Stimulated activated CD8-positive, alpha-beta memory T cell treated with anti-CD3 and anti-CD28 coated beads, Interleukin-7, amount 100 ng/mL, for 1 hour (primary cell): ENCODE results near the gene PSMD6.

Experiments
- DNase-seq, 2 donors: peaks; one replicate each; pipeline ENCODE4 v3.0.0-alpha.2; 2020; ENCODE audit warnings: low read depth in 2 of 2

The PSMD6 gene

GRCh38 chr3:64046592-64046991 is 23.3 kb upstream of the PSMD6 start:
- no peak for DNase-seq

GRCh38 chr3:64042952-64043351 is 19.7 kb upstream of the PSMD6 start:
- DNase-seq: no peak

DNA sequence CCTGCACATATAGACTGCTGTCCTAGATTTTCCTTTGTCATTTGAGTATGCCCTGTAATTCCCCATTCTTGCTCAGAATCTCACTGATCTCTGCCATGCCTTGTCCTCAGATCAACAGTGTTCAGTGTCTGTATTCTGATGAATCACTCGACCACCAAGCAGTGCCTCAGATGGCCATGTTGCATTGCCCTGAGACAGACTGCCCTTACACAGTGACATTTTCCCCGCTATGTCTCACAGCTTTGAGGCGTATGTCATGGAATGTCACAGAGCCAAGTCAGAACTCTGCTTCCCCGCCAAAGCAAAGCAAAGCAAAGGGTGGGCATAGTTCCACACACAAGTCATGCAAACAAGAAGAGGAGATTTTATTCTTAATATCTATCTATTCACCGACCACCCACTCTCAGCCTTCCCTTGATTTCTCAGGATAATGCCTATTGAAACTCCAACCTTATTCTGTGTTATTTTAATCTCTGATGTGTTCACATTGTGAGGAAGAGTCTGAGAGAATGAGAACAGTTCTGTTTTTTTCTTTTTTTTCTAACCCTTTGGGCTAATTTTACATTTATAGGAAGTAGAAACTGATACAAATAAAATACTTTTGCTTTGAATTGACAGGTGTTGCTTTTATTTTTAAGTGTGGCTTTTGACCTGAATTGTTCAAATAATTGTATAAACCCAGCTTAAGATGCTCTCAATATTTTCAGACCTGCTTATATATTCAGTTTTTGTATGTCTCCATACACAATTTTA is 16.9 kb upstream of the PSMD6 start:
- no peak for DNase-seq

- DNase-seq: no peak
Observed at GRCh38 chr3:64039332-64039731, 16.0 kb upstream of the PSMD6 start.

DNA sequence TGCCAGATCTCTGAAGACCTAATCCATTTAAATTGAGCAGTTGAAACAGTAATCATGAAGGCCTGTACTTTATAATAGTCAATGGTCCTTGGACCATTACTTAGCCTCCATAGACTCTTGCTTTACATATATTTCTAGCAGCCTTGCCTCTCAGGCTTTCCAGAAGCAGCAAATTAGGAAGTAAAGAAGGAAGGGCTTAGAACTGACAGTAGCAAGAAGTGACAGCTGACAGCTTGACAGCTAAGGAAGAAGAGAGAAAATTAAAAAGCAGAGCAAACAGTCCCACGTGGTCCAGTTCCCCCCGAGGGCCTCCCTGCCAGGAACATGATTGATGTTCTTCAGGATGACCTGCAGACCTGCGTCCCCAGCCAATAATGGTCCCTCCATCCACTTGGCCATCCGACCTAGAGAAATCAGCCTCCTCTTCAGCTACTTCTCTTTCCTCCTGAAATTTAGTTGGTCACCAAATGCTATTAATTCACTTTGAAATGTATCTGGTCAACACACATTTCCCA is 15.0 kb upstream of the PSMD6 start:
- DNase-seq: no peak

DNA sequence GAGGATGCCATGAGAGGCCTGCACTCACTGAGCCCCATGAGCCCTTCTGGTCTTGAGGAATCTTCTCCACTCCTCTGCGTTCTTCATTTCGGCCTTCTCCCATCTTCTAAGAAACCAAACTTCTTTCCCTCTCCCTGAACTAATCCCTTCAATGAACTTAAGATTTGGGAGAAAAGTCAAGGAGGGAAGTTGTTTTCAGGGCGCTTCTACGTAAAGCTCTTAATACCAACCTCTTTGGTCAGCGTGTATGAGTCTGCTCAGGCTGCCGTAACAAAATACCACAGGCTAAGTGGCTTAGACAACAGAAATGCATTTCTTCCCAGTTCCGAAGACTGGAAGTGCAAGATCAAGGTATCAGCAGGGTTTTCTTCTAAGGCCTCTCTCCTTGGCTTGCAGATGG is 13.8 kb upstream of the PSMD6 start:
- DNase-seq: no peak

GRCh38 chr3:64033069-64033468 is 9.8 kb upstream of the PSMD6 start:
- DNase-seq: no peak

GRCh38 chr3:64031540-64032508 is 8.5 kb upstream of the PSMD6 start:
- no peak for DNase-seq

DNA sequence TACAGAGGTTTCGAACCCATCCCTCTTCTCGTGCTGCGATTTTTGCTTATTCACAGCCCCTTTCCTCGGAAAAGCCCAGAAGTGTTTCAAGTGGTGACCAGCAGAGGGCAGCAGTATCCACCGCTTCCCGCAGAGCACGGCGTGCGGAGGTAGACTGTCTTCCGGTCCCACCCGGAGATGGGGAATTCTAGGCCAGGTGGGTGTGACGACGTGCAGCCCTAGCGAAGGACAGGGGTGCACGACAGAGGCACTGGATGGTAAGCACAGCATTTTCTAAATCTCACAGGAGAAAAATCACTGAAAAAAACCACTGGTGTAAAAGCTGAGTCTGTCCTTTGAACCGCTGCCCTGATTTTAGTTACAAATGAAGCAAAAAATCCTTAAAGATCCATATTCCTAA is 7.4 kb upstream of the PSMD6 start:
- DNase-seq: peak; percentile 41 to 54

GRCh38 chr3:64029287-64029686 is 6.0 kb upstream of the PSMD6 start:
- no peak for DNase-seq

DNA sequence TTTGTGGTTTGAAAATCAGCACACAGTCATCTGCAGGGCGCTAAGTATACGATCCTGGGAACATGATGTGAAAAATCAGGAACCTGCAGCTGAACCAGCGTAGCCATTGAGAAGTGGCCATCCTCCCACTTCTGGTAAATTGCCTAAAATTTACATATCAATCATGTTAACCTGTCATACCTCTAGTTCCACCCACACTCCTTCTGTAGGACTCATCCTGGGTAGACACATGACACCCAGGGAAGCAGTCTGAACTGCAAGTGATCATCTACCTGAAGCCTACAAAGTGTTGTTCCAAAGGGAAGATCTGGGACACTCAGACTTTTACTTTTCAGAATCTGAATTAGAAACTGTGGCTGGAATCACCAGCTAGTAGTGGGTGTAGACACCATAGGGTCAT is 5.5 kb upstream of the PSMD6 start:
- no peak for DNase-seq

DNA sequence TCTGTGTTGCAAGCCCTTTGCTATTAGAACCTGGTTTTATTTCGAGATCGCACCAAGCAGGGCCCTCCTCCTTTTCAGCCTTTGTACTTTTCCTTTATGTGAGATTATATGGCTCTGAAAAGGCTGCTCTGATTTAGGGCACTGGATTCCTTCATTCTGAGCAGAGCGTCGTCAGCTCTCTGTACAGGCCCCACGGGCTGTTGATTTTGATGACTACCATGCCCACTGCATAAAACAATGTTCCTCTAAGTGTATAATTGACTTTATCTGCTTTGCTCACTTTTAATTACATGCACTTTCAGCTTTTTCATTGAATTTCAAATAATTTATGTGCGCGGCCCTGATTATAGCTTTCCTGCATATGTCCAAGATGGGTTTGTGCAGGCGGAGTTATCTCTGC is 4.4 kb upstream of the PSMD6 start:
- DNase-seq: no peak

- no peak for DNase-seq
Observed at GRCh38 chr3:64026346-64026745, 3.1 kb upstream of the PSMD6 start.

DNA sequence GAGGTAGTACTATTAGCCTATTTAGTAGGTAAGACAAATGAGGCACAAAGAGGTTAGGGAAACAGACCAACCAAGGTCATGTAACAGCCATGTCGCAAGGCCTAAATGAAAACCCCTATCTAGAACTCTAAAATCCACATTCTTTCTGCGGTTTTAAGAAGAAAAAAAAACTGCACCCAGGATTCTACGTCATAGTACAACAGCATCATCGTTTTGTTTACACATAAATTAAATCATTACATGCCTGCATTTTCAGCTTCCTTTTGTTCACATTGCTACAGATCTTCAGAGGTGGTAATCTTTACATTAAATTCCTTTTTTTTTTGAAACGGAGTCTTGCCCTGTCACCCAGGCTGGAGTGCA is 548 bp upstream of the PSMD6 start:
- no peak for DNase-seq

- no peak for DNase-seq
Observed at GRCh38 chr3:64022451-64023186, 675 bp downstream of the PSMD6 start.

DNA sequence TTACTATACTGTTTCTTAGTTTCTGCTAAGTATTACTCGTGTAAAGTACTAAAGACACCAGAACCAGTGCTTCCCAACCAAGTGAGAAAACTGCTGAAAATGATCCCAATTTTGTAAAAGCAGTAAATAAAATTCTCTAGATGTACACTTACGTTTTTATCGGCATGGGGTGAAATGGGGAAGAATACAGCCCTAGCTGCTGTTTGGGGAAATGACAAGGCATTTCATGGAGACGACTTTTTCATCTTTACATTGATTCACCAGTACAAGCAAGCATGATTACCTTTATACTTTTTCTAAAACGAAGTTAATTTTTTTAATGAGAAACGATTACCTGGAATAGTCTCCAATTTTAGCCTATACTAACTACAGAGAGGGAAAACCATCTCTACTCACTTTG is 1.4 kb downstream of the PSMD6 start:
- no peak for DNase-seq

- DNase-seq: no peak
Observed at GRCh38 chr3:64019879-64020278, 3.4 kb downstream of the PSMD6 start.

DNA sequence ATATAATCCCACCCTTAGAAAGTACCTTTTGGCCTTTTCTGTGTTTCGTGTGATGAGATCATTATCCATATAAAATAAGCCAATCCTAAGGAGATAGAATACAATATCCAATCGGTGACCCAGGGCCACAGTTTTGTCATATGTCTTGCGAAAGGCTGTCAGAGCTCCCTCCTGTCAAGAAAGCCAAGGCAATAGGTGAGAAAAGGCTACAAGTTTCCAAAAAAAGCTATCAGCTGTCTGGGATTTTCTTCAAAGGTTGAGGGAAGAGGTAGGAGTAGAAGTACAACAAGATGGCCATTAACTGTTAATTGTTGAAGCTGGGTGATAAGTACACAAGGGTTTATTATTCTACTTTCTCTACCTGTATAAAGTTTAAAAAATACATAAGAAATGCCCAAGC is 4.0 kb downstream of the PSMD6 start:
- no peak for DNase-seq

- no peak for DNase-seq
Observed at GRCh38 chr3:64016941-64017620, 6.2 kb downstream of the PSMD6 start.

DNA sequence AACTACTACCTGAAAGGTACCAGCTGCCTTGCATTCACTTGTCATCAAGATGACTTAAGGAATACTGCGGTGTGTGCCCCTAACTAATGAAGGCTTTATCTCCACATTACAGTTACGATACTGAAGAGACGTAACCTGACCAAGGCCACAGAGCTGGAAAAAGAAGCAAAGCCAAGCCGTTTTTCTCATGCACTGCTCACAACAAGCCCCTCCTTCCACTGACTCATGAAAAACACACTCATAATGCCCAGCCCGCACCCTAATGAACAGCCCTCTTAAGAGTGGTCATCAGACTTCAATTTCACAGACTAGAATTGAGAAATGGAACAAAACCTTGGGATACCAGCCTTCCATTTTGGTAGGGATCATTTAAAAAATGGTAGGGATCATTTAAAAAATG is 11.6 kb downstream of the PSMD6 start:
- no peak for DNase-seq

- DNase-seq: no peak
Observed at GRCh38 chr3:64010199-64010598, 13.1 kb downstream of the PSMD6 start.

DNA sequence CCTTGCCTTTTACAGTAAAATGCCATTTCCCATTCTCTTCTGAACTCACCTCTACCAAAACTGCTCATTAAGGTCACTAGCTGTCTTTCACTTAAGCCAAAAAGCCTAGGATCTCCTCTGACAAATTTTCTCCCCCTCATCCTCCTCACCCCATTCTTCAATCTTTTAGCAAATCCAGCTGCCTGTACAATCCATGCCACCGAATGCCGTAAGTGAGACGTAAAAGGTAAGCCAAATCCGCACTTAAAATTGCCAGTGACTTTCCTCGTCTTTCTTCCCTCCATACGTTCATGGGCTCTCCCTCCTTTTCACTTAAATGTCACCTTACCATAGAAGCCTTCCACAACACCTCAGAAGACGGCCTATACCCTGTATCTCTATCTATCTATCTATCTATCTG is 13.8 kb downstream of the PSMD6 start:
- no peak for DNase-seq
